HEK293T (cell line): Measurements from ENCODE around the gene IMP4.

ENCODE experiments used
- ARNT ChIP-seq: fragments of 450-650 bp; IDR thresholded peaks from 2 replicates; pipeline ENCODE4 v1.6.1; 2017; ENCODE audit warnings: mild to moderate bottlenecking
- BHLHE40 ChIP-seq: fragments of 450-650 bp; IDR thresholded peaks from 2 replicates; pipeline ENCODE4 v1.6.1; 2016; ENCODE audit warnings: mild to moderate bottlenecking, moderate library complexity, borderline replicate concordance
- CTBP1 ChIP-seq: fragments of 450-650 bp; IDR thresholded peaks from 2 replicates; pipeline ENCODE4 v1.6.1; 2016; ENCODE audit warnings: borderline replicate concordance
- ELF4 ChIP-seq: fragments of 450-650 bp; IDR thresholded peaks from 2 replicates; pipeline ENCODE4 v1.6.1; 2017; ENCODE audit warnings: antibody characterized with exemption
- FOXK2 ChIP-seq: fragments of 450-650 bp; IDR thresholded peaks from 2 replicates; pipeline ENCODE4 v1.6.1; 2016; ENCODE audit warnings: mild to moderate bottlenecking
- FOXM1 ChIP-seq: fragments of 450-650 bp; IDR thresholded peaks from 2 replicates; pipeline ENCODE4 v1.6.1; 2017; ENCODE audit warnings: mild to moderate bottlenecking, borderline replicate concordance
- HDGF ChIP-seq: fragments of 450-650 bp; IDR thresholded peaks from 2 replicates; pipeline ENCODE4 v1.6.1; 2017; ENCODE audit warnings: antibody characterized with exemption, borderline replicate concordance
- L3MBTL2 ChIP-seq: fragments of 450-650 bp; conservative IDR thresholded peaks from 2 replicates; pipeline ENCODE4 v1.6.1; 2016; ENCODE audit warnings: mild to moderate bottlenecking
- NFRKB ChIP-seq: fragments of 450-650 bp; IDR thresholded peaks from 2 replicates; pipeline ENCODE4 v1.6.1; 2016; ENCODE audit warnings: mild to moderate bottlenecking, moderate library complexity
- SP1 ChIP-seq: fragments of 450-650 bp; IDR thresholded peaks from 2 replicates; pipeline ENCODE4 v1.6.1; 2017
- SUZ12 ChIP-seq: fragments of 450-650 bp; IDR thresholded peaks from 2 replicates; pipeline ENCODE4 v1.6.1; 2016; ENCODE audit warnings: mild to moderate bottlenecking
- TARDBP ChIP-seq: fragments of 450-650 bp; IDR thresholded peaks from 2 replicates; pipeline ENCODE4 v1.6.1; 2016
- ZNF384 ChIP-seq: fragments of 450-650 bp; IDR thresholded peaks from 2 replicates; pipeline ENCODE4 v1.6.1; 2016

GRCh38 chr2:130354139-130354428 is 11.4 kb downstream of the IMP4 start:
- TF ChIP-seq SUZ12 = no peak
- no peak for TF ChIP-seq ZNF384
- no peak for TF ChIP-seq L3MBTL2
- TF ChIP-seq SP1 = no peak
- no peak for TF ChIP-seq HDGF
- no peak for TF ChIP-seq ELF4
- no peak for TF ChIP-seq FOXM1
- no peak for TF ChIP-seq NFRKB
- TF ChIP-seq CTBP1 = no peak
- no peak for TF ChIP-seq FOXK2
- no peak for TF ChIP-seq BHLHE40
- TF ChIP-seq ARNT = no peak
- TF ChIP-seq TARDBP = no peak
